ENCODE data around the gene ESRRG. TPM values are rescaled to one million over a fixed set of nuclear protein-coding genes. Genes with fewer than 3 reads are reported as not detected.
A peak's percentile ranks its signal among the peaks of the same experiment; 100 is the strongest.

ESRRG gene
- total RNA-seq, 2 experiments from 2014 or later: not detected

GRCh38 chr1:216606047-216606637 lies 117.1 kb downstream of the ESRRG start:
- H3K4me3 Mint-ChIP-seq: no peak overlapping the region
- no peaks in the 10 kb centered on the region for H3K36me3 Mint-ChIP-seq (ENCODE audit: low read depth)
- H3K27me3 Mint-ChIP-seq: no peaks in the 10 kb centered on the region
- POLR2A ChIA-PET: no interaction called here
- DNase-seq: no peak
- peaks cover 1% of the 10 kb centered on the region for H3K4me1 Mint-ChIP-seq
- no peaks in the 10 kb centered on the region for H3K9me3 Mint-ChIP-seq
- CTCF ChIA-PET: no interaction called here
- H3K27ac Mint-ChIP-seq: no peak overlapping the region

- ChIA-PET CTCF (no interaction called here), POLR2A (no interaction called here)
- H3K36me3 Mint-ChIP-seq (ENCODE audit: low read depth): no peaks in the 10 kb centered on the region
- DNase-seq: no peak
- peaks cover 8% of the 10 kb centered on the region for H3K27me3 Mint-ChIP-seq
- no peak overlapping the region for H3K4me3 Mint-ChIP-seq
- no peak overlapping the region for H3K27ac Mint-ChIP-seq
- H3K9me3 Mint-ChIP-seq: no peaks in the 10 kb centered on the region
- H3K4me1 Mint-ChIP-seq: peaks cover 3% of the 10 kb centered on the region
Observed at GRCh38 chr1:216604771-216605170, 118.5 kb downstream of the ESRRG start.

DNA sequence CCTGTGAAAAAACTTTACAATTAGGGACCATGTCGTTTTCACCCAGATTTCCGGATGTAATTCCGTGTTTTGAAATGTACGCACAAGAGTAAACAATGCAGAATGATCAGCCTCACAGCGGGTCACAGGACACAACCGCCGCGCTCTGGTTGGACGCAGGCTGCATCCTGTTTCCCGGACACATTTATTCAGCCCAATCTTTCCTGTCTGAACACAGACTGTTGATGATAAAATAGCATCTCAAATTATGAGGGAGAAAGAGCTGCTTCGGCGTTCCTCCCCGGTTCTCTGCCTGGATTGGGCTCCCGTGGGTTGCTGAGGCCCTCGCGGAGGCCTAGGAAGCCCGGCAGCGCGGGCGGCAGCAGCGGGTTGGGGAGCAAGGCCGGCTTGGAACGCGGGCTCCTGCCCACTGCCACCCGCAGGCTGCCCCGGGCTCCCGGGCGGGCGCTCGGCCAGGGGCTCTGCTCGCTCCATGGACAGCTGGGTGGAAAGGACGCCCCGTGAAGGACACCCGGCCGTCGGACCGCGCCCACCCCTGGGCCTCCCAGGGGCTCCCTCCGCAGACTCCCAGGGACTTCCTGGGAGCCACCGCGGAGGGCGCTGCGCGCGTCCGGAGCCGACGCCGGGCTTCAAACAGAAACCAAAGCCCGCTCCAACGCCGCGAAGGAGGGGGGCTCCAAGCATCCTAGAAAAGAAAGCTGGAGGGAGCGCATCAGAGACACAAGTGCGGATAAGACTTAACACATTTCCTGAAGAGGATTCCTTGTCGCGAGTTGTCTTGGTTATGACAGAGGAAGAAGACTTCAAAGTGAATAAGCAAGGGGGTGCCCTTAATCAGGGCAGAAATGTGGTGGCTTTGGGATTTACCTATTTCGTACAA lies 122.3 kb downstream of the ESRRG start:
- no peak overlapping the region for H3K27ac Mint-ChIP-seq
- no peaks in the 10 kb centered on the region for H3K36me3 Mint-ChIP-seq (ENCODE audit: low read depth)
- no peaks in the 10 kb centered on the region for H3K9me3 Mint-ChIP-seq
- CTCF ChIA-PET: interaction anchor here (0.6 kb wide), 1 partner anchor 258 kb away, joined by 4 read pairs; no protein-coding TSS in a partner anchor
- peak; percentile 16 for DNase-seq
- H3K4me3 Mint-ChIP-seq: peak overlapping the region; percentile 51
- H3K4me1 Mint-ChIP-seq: peaks cover 3% of the 10 kb centered on the region
- H3K27me3 Mint-ChIP-seq: peaks cover 9% of the 10 kb centered on the region
- POLR2A ChIA-PET: no interaction called here

- no peak for DNase-seq
- ChIA-PET CTCF (no interaction called here), POLR2A (no interaction called here)
- Mint-ChIP-seq H3K27me3 (peaks cover 9% of the 10 kb centered on the region), H3K36me3 (ENCODE audit: low read depth) (no peaks in the 10 kb centered on the region), H3K9me3 (no peaks in the 10 kb centered on the region), H3K27ac (no peak overlapping the region), H3K4me1 (peaks cover 3% of the 10 kb centered on the region), H3K4me3 (no peak overlapping the region)
Observed at GRCh38 chr1:216599851-216600250, 123.4 kb downstream of the ESRRG start.

GRCh38 chr1:216598448-216598847 lies 124.8 kb downstream of the ESRRG start:
- peaks cover 9% of the 10 kb centered on the region for H3K27me3 Mint-ChIP-seq
- POLR2A ChIA-PET: no interaction called here
- no peak for DNase-seq
- CTCF ChIA-PET: no interaction called here
- peaks cover 3% of the 10 kb centered on the region for H3K4me1 Mint-ChIP-seq
- no peaks in the 10 kb centered on the region for H3K9me3 Mint-ChIP-seq
- no peaks in the 10 kb centered on the region for H3K36me3 Mint-ChIP-seq (ENCODE audit: low read depth)
- H3K4me3 Mint-ChIP-seq: no peak overlapping the region
- no peak overlapping the region for H3K27ac Mint-ChIP-seq

DNA sequence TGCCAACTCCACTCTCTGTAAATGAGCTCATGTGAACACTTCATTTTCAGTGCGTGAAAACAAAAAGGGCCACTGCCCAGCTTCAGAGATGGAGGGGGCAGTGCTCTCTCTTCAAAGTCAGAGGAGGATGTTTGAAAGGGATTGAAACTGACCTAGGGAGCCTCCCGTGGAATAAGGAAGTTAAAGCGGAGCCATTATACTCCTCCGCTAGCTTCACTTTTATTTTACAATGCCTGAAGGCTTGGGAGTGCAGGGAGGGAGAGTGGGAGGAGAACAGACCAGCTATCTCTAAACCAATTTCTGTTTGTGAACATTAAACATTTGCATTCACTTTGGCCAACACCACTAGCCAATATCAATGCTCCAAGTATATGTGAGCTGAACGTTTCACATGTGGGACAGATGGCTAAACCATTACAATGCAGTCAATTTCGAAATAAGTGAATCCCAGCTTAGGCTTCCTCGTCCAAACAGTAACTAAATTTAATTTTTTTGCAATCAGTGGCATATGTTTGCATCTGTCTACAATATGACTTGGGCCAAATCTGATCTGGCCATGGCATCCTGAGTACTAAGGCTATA lies 126.9 kb downstream of the ESRRG start:
- Mint-ChIP-seq H3K4me3 (no peak overlapping the region), H3K27ac (no peak overlapping the region), H3K9me3 (no peaks in the 10 kb centered on the region), H3K4me1 (peaks cover 2% of the 10 kb centered on the region), H3K27me3 (peaks cover 9% of the 10 kb centered on the region), H3K36me3 (ENCODE audit: low read depth) (no peaks in the 10 kb centered on the region)
- ChIA-PET POLR2A (no interaction called here), CTCF (interaction anchor here (1.2 kb wide), 1 partner anchor 18 kb away, joined by 3 read pairs; no protein-coding TSS in a partner anchor)
- DNase-seq: no peak

- ChIA-PET CTCF (no interaction called here), POLR2A (no interaction called here)
- Mint-ChIP-seq H3K4me1 (no peaks in the 10 kb centered on the region), H3K27ac (no peak overlapping the region), H3K36me3 (ENCODE audit: low read depth) (no peaks in the 10 kb centered on the region), H3K9me3 (peaks cover 2% of the 10 kb centered on the region), H3K27me3 (no peaks in the 10 kb centered on the region), H3K4me3 (no peak overlapping the region)
- no peak for DNase-seq
Observed at GRCh38 chr1:216587715-216588114, 135.5 kb downstream of the ESRRG start.

GRCh38 chr1:216582151-216582550 lies 141.1 kb downstream of the ESRRG start:
- Mint-ChIP-seq H3K4me3 (no peak overlapping the region), H3K27ac (no peak overlapping the region), H3K27me3 (no peaks in the 10 kb centered on the region), H3K4me1 (no peaks in the 10 kb centered on the region), H3K9me3 (no peaks in the 10 kb centered on the region), H3K36me3 (ENCODE audit: low read depth) (no peaks in the 10 kb centered on the region)
- DNase-seq: no peak
- ChIA-PET CTCF (no interaction called here), POLR2A (no interaction called here)

GRCh38 chr1:216580538-216581057 lies 142.6 kb downstream of the ESRRG start:
- ChIA-PET CTCF (no interaction called here), POLR2A (no interaction called here)
- H3K27me3 Mint-ChIP-seq: no peaks in the 10 kb centered on the region
- DNase-seq: no peak
- H3K27ac Mint-ChIP-seq: no peak overlapping the region
- H3K36me3 Mint-ChIP-seq (ENCODE audit: low read depth): no peaks in the 10 kb centered on the region
- H3K9me3 Mint-ChIP-seq: no peaks in the 10 kb centered on the region
- H3K4me1 Mint-ChIP-seq: no peaks in the 10 kb centered on the region
- H3K4me3 Mint-ChIP-seq: no peak overlapping the region

DNA sequence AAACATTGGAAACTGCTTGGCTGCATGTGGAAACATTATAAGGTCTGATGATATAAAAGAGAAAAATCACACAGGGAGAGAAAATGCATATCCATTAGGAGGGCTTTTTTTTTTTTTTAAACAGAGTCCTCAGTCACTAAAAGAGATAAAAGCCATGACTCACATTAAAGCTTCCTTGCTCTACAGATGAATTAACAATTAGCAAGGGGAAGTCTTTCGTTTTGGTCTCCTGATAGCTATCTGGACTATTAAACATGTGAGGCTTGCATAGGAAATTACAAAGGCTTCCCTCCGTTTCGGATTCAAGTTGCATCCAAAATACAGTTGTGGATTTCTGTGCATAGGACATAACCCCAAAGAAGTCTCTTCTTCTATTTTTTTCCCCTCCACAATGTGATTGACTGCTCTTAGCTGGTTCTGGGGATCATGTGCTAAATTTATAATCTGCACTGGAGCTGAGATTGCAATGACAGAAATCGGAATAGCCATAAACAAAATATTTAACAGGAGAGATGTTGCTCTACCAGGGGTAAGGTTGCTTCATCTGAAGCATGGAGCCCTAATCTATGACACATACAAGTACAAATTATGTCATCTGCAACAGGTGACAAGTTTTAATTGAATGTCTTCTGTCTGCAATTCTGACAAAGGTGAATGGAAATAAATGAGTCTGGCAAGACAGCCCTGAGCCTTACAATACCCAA lies 146.8 kb downstream of the ESRRG start:
- POLR2A ChIA-PET: no interaction called here
- no peaks in the 10 kb centered on the region for H3K9me3 Mint-ChIP-seq
- CTCF ChIA-PET: no interaction called here

GRCh38 chr1:216566641-216567205 lies 156.5 kb downstream of the ESRRG start:
- H3K27ac Mint-ChIP-seq: no peak overlapping the region
- H3K36me3 Mint-ChIP-seq (ENCODE audit: low read depth): no peaks in the 10 kb centered on the region
- no peak for DNase-seq
- ChIA-PET CTCF (no interaction called here), POLR2A (no interaction called here)
- no peaks in the 10 kb centered on the region for H3K9me3 Mint-ChIP-seq
- H3K27me3 Mint-ChIP-seq: no peaks in the 10 kb centered on the region
- H3K4me3 Mint-ChIP-seq: no peak overlapping the region
- no peaks in the 10 kb centered on the region for H3K4me1 Mint-ChIP-seq

More for the DNA sequence above, 146.8 kb downstream of the ESRRG start:
- no peak for DNase-seq
- Mint-ChIP-seq H3K36me3 (ENCODE audit: low read depth) (no peaks in the 10 kb centered on the region), H3K4me3 (no peak overlapping the region), H3K27ac (no peak overlapping the region), H3K4me1 (no peaks in the 10 kb centered on the region), H3K27me3 (no peaks in the 10 kb centered on the region)

GRCh38 chr1:216563087-216563486 lies 160.1 kb downstream of the ESRRG start:
- no peaks in the 10 kb centered on the region for H3K36me3 Mint-ChIP-seq (ENCODE audit: low read depth)
- no peaks in the 10 kb centered on the region for H3K9me3 Mint-ChIP-seq
- H3K27me3 Mint-ChIP-seq: no peaks in the 10 kb centered on the region
- DNase-seq: no peak
- ChIA-PET CTCF (no interaction called here), POLR2A (no interaction called here)
- no peak overlapping the region for H3K4me3 Mint-ChIP-seq
- no peaks in the 10 kb centered on the region for H3K4me1 Mint-ChIP-seq
- H3K27ac Mint-ChIP-seq: no peak overlapping the region

GRCh38 chr1:216562383-216562782 lies 160.8 kb downstream of the ESRRG start:
- Mint-ChIP-seq H3K27ac (no peak overlapping the region), H3K4me3 (no peak overlapping the region), H3K27me3 (no peaks in the 10 kb centered on the region), H3K36me3 (ENCODE audit: low read depth) (no peaks in the 10 kb centered on the region), H3K9me3 (no peaks in the 10 kb centered on the region), H3K4me1 (no peaks in the 10 kb centered on the region)
- ChIA-PET CTCF (no interaction called here), POLR2A (no interaction called here)
- DNase-seq: no peak
